ENCODE data around the gene ATF7. TPM values are rescaled to one million over a fixed set of nuclear protein-coding genes. Genes with fewer than 3 reads are reported as not detected.
A peak's percentile ranks its signal among the peaks of the same experiment; 100 is the strongest.
"Not testable (repeated sequence)": the region's sequence is repeated elsewhere in the genome, so short reads cannot be mapped to it uniquely, and the experiment has no call there.

Gene ATF7
- total RNA-seq, 2 donors from 2014 or later: 22.7 to 25.3 TPM

DNA sequence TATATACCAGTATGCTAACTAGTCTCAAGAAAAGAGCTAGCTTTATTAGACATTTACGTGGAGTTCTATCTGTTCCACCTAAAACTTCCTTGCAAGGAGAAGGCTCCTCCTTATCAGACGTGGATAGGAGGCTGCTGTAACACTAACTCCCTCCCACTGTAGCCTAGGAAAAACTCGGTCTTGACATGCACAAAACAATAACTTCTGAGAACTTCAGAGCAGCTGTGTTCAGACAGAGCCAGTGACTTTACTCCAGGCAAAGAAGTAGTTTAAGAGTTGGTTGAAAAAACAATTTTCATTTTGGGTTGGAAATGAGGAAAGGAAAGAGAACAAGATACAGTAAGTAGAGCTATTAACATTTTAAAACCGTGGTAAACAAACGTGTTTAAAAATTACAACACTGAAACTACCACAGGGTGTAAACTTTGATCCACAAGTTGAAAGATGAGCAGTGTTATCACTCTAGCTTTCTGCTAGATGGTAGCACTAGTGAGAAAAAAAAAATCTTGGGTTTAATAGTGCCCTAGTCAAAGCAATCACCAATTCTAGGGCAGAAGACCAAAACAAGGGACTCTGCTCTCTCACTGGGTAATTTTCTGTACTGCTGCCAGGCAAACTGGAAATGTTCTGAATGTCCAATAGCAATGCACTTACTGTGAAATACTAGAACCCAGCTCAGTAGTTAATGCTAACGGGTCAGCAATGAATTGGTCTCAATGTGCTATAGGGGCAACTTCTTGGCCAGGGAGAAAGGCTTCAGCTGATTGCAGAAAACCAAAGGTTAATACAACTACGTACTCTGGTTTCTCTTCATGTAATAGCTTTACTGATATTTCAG lies 2.4 kb downstream of the ATF7 start:
- Mint-ChIP-seq H3K36me3 (ENCODE audit: low read depth) (peaks cover 4% of the 10 kb centered on the region), H3K27ac (peak overlapping the region; percentile 81), H3K4me1 (peaks cover 40% of the 10 kb centered on the region), H3K27me3 (no peaks in the 10 kb centered on the region), H3K4me3 (peak overlapping the region; percentile 97)
- H3K9me3 ChIP-seq (ENCODE audit: control insufficient read depth, low read length, poor library complexity, severe bottlenecking): no peaks in the 10 kb centered on the region
- DNase-seq (no peak), ATAC-seq (no peak)

DNA sequence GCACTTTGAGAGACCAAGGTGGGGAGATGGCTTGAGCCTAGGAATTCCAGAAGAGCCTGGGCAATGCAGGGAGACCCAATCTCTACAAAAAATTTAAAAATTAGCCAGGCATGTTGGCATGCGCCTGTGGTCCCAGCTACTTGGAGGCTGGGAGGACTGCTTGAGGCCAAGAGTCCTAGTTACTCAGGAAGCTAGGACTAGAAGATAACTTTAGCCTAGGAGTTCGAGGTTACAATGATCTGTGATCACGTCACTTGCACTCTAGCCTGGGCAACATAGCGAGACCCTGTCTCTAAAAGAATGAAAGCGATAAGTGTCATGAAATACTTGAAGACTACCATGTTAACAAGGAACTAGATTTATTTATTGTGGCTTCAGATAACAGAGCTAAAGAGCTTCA lies 3.5 kb downstream of the ATF7 start:
- DNase-seq: no peak
- H3K9me3 ChIP-seq (ENCODE audit: control insufficient read depth, low read length, poor library complexity, severe bottlenecking): no peaks in the 10 kb centered on the region
- H3K4me3 Mint-ChIP-seq: no peak overlapping the region
- H3K27ac Mint-ChIP-seq: peak overlapping the region; percentile 81
- no peaks in the 10 kb centered on the region for H3K27me3 Mint-ChIP-seq
- no peak for ATAC-seq
- peaks cover 49% of the 10 kb centered on the region for H3K4me1 Mint-ChIP-seq
- peaks cover 4% of the 10 kb centered on the region for H3K36me3 Mint-ChIP-seq (ENCODE audit: low read depth)

DNA sequence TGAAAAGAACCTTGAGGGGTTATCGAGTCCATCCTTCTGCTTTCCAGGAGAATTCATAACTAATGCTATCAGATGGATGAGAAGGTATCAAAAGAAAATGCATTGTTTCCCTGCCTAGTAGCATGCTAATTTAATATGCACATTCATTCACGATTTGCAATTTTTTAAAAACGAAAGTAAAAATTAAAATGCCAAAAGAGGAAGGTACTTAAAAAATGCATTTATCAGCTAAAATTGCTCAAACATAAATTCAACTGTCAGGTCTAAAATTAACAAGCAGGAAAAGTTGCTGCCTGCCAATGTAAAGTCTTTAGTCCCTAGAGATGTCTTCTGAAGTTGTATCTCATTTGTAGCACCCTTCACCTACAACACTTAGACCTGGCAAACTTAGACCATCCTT lies 7.9 kb downstream of the ATF7 start:
- no peaks in the 10 kb centered on the region for H3K36me3 Mint-ChIP-seq (ENCODE audit: low read depth)
- no peaks in the 10 kb centered on the region for H3K9me3 ChIP-seq (ENCODE audit: control insufficient read depth, low read length, poor library complexity, severe bottlenecking)
- H3K27me3 Mint-ChIP-seq: no peaks in the 10 kb centered on the region
- DNase-seq: no peak
- peak overlapping the region; percentile 81 for H3K4me3 Mint-ChIP-seq
- peaks cover 20% of the 10 kb centered on the region for H3K4me1 Mint-ChIP-seq
- H3K27ac Mint-ChIP-seq: peak overlapping the region; percentile 91
- ATAC-seq: no peak

DNA sequence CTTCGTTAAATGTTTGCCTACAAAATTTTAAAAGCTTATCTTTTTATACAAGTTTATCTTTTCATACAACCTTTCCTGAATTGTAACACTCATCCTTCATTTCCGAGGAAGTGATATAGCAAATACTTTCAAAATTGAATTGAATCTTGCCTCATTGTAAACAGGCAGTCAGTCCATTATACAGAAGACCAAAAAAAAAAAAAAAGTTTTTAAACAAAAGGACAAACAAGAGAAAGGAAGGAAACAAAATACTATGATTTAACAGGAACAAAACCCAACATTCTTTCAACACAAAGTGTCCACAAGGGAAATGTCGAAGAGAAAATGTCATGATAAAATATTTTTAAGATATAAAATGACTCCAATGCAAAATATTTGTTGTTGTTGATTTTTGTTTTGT lies 8.5 kb downstream of the ATF7 start:
- H3K27ac Mint-ChIP-seq: peak overlapping the region; percentile 91
- DNase-seq: no peak
- H3K4me1 Mint-ChIP-seq: peaks cover 20% of the 10 kb centered on the region
- H3K27me3 Mint-ChIP-seq: no peaks in the 10 kb centered on the region
- no peak for ATAC-seq
- no peaks in the 10 kb centered on the region for H3K36me3 Mint-ChIP-seq (ENCODE audit: low read depth)
- peak overlapping the region; percentile 81 for H3K4me3 Mint-ChIP-seq
- no peaks in the 10 kb centered on the region for H3K9me3 ChIP-seq (ENCODE audit: control insufficient read depth, low read length, poor library complexity, severe bottlenecking)

DNA sequence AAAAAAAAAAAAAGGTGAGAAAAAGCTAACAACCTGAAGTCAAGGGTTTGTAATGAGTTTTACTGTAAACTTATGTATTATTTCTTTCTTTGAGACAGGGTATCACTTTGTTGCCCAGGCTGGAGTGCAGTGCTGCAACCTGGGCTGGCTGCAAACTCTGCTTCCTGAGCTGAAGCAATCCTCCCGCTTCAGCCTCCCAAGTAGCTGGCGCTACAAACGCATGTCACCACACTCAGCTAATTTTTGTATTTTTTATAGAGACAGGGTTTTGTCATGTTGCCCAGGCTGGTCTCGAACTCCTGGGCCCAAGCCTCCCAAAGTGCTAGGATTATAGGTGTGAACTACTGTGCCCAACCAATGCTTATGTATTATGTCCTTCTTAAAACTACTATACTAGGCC lies 9.2 kb downstream of the ATF7 start:
- DNase-seq (no peak), ATAC-seq (no peak)
- no peak overlapping the region for H3K27ac Mint-ChIP-seq
- H3K4me1 Mint-ChIP-seq: peaks cover 20% of the 10 kb centered on the region
- H3K9me3 ChIP-seq (ENCODE audit: control insufficient read depth, low read length, poor library complexity, severe bottlenecking): no peaks in the 10 kb centered on the region
- no peak overlapping the region for H3K4me3 Mint-ChIP-seq
- H3K36me3 Mint-ChIP-seq (ENCODE audit: low read depth): no peaks in the 10 kb centered on the region
- no peaks in the 10 kb centered on the region for H3K27me3 Mint-ChIP-seq

DNA sequence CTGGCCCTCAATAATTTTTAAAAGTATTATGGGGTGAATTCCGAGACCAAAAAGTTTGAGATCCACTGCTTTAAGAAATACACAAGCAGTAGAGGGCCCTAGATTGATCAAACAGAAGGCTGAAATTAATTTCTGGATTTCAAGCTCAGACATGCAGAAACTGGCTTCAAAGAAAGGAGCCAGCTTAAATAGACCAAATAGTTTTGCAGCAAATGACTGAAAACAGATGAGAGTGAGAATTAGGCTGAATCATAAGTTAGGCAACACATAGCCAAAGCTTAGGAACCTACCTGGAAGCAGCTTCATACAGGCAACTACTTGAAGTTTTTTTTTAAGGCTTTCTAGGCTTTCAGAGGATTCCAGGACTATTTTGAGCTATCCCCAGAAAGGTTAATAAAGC lies 12.4 kb downstream of the ATF7 start:
- Mint-ChIP-seq H3K4me3 (no peak overlapping the region), H3K4me1 (peaks cover 13% of the 10 kb centered on the region), H3K27ac (no peak overlapping the region), H3K27me3 (no peaks in the 10 kb centered on the region), H3K36me3 (ENCODE audit: low read depth) (no peaks in the 10 kb centered on the region)
- H3K9me3 ChIP-seq (ENCODE audit: control insufficient read depth, low read length, poor library complexity, severe bottlenecking): no peaks in the 10 kb centered on the region
- ATAC-seq: no peak
- DNase-seq: no peak

DNA sequence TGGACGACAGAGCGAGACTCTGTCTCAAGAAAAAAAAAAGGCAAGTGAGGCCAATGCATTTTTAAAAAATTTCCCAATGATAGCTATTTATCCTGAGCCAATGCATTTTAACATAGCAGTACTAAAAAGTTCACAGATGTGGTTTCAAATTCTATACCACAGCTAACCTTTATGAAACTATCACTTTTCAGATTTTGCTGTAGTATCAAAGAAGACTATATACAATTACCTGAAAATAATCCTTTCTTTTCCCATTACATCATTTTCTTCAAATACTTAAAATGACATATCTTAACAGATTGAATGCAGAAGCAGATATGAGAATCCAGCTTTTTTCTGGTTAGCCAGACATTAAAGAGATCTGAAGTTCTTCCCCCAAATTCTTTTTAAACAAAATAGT lies 13.2 kb downstream of the ATF7 start:
- no peaks in the 10 kb centered on the region for H3K9me3 ChIP-seq (ENCODE audit: control insufficient read depth, low read length, poor library complexity, severe bottlenecking)
- ATAC-seq: no peak
- no peak overlapping the region for H3K4me3 Mint-ChIP-seq
- no peak for DNase-seq
- no peaks in the 10 kb centered on the region for H3K27me3 Mint-ChIP-seq
- no peaks in the 10 kb centered on the region for H3K36me3 Mint-ChIP-seq (ENCODE audit: low read depth)
- H3K4me1 Mint-ChIP-seq: peaks cover 6% of the 10 kb centered on the region
- H3K27ac Mint-ChIP-seq: no peak overlapping the region

DNA sequence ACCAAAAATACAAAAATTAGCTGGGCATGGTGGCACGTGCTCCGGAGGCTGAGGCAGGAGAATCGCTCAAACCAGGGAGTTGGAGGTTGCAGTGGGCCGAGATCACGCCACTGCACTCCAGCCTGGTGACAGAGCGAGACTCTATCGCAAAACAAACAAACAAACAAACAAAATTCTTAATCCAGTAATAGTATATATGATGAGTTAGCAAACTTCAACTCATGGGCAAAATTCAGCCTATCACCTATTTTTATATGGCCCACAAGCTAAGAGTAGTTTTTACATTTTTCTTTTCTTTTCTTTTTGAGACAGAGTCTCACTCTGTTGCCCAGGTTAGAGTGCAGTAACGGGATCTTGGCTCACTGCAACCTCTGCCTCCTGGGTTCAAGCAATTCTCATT lies 14.9 kb downstream of the ATF7 start:
- H3K9me3 ChIP-seq (ENCODE audit: control insufficient read depth, low read length, poor library complexity, severe bottlenecking): no peaks in the 10 kb centered on the region
- no peak overlapping the region for H3K27ac Mint-ChIP-seq
- H3K36me3 Mint-ChIP-seq (ENCODE audit: low read depth): no peaks in the 10 kb centered on the region
- ATAC-seq (no peak), DNase-seq (no peak)
- H3K4me1 Mint-ChIP-seq: peaks cover 2% of the 10 kb centered on the region
- H3K27me3 Mint-ChIP-seq: no peaks in the 10 kb centered on the region
- H3K4me3 Mint-ChIP-seq: no peak overlapping the region

DNA sequence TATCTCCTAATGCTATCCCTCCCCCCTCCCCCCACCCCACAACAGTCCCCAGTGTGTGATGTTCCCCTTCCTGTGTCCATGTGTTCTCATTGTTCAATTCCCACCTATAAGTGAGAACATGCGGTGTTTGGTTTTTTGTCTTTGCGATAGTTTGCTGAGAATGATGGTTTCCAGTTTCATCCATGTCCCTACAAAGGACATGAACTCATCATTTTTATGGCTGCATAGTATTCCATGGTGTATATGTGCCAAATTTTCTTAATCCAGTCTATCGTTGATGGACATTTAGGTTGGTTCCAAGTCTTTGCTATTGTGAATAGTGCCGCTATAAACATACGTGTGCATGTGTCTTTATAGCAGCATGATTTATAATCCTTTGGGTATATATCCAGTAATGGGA lies 19.5 kb downstream of the ATF7 start:
- H3K36me3 Mint-ChIP-seq (ENCODE audit: low read depth); H3K9me3 ChIP-seq (ENCODE audit: control insufficient read depth, low read length, poor library complexity, severe bottlenecking); DNase-seq; ATAC-seq; H3K27ac Mint-ChIP-seq; H3K27me3 Mint-ChIP-seq; H3K4me3 Mint-ChIP-seq: not testable (repeated sequence)
- peaks cover 13% of the 10 kb centered on the region for H3K4me1 Mint-ChIP-seq

DNA sequence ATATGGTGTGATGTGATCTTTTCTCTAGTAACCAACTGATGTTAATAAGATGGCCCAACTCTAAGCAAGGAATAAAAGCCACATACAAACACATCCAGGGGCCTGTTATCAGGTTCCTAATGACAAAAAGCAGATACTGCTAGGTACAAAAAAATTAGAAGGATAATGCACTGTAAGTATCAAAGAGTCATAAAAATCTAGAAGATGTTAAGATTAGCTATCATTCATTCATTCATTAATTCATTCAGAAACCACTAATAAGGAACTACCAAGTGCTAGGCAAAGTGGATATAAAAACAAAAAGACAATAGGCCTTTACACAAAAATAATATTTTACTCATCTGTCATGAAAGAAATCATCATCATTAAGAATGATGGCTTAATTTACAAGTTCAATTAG lies 21.6 kb downstream of the ATF7 start:
- Mint-ChIP-seq H3K4me1 (peaks cover 17% of the 10 kb centered on the region), H3K36me3 (ENCODE audit: low read depth) (no peaks in the 10 kb centered on the region), H3K4me3 (no peak overlapping the region), H3K27me3 (no peaks in the 10 kb centered on the region), H3K27ac (no peak overlapping the region)
- H3K9me3 ChIP-seq (ENCODE audit: control insufficient read depth, low read length, poor library complexity, severe bottlenecking): no peaks in the 10 kb centered on the region
- ATAC-seq: no peak
- DNase-seq: no peak

DNA sequence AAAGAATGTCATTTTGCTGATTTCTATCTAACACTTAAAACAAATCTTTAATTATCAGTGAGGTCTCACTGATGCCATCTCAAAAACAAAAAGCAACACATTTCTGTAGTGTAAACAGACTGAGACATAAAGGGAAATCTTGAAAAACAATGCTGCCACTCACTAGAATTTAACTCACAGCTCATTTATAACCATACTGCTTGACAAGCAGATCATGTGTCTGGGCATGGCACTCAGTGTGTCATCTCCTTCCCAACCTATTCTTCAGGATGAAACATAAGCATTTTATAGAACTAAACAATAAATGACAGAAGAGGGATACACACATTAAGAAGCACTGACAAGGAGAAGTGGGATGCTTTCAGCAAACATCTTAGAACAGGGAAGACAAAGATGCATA lies 22.4 kb downstream of the ATF7 start:
- no peaks in the 10 kb centered on the region for H3K36me3 Mint-ChIP-seq (ENCODE audit: low read depth)
- peaks cover 18% of the 10 kb centered on the region for H3K4me1 Mint-ChIP-seq
- H3K9me3 ChIP-seq (ENCODE audit: control insufficient read depth, low read length, poor library complexity, severe bottlenecking): no peaks in the 10 kb centered on the region
- peak overlapping the region; percentile 43 for H3K27ac Mint-ChIP-seq
- no peak overlapping the region for H3K4me3 Mint-ChIP-seq
- no peaks in the 10 kb centered on the region for H3K27me3 Mint-ChIP-seq
- ATAC-seq: no peak
- DNase-seq: no peak

DNA sequence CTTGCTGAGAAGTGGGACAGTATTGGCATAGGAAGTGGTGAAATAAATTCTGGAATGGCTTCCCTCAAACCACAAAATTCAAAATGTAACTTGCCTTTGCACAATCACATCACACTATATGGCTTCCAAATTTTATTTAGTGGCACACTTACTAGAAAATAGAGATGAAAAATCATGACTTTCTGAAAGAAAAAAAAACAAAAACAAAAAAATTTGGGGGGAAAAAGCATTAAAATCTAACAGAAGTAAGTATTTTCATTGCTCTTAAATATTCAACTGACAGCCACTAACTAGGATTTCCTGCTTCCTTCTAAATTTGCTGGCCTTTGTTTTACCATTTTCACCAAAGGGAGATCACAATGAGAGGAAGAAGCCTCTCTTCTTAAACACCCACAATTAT lies 23.0 kb downstream of the ATF7 start:
- DNase-seq: no peak
- Mint-ChIP-seq H3K4me3 (no peak overlapping the region), H3K27me3 (no peaks in the 10 kb centered on the region), H3K4me1 (peaks cover 19% of the 10 kb centered on the region), H3K27ac (no peak overlapping the region), H3K36me3 (ENCODE audit: low read depth) (no peaks in the 10 kb centered on the region)
- no peaks in the 10 kb centered on the region for H3K9me3 ChIP-seq (ENCODE audit: control insufficient read depth, low read length, poor library complexity, severe bottlenecking)
- no peak for ATAC-seq

DNA sequence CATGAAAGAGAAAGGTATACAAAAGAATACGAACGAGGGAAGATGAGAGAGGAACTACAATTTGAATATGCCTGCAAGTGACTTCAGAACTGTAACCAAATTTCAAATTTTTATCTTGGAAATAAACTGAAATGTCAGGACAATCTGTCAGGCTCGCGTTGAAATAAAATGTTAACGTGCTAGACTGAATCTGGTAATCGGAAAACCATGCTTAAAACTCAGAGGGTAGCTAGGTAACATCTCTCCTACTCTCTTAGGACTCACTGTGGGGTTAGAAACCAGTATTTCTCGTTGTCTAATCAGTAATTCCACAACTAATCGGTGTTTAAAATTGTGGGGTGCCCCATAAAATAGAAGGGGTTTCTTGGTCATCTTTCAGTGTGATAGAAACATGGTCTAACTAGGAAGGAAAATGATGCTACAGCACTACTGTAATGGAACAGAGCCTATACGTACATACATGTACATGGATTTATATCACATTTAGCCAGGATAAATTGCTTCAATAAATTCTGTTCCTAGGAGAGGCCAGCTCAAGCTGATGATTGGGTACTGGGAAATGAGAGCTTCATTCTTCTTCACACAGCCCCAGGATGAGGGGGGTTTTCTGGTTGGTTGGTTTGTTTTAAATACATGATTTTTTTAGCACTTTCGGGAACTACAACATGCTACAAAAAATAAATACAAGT lies 23.9 kb downstream of the ATF7 start:
- H3K36me3 Mint-ChIP-seq (ENCODE audit: low read depth): no peaks in the 10 kb centered on the region
- ATAC-seq: no peak
- H3K9me3 ChIP-seq (ENCODE audit: control insufficient read depth, low read length, poor library complexity, severe bottlenecking): no peaks in the 10 kb centered on the region

More for the DNA sequence above, 23.9 kb downstream of the ATF7 start:
- H3K27me3 Mint-ChIP-seq: no peaks in the 10 kb centered on the region
- H3K4me3 Mint-ChIP-seq: no peak overlapping the region
- no peak for DNase-seq
- no peak overlapping the region for H3K27ac Mint-ChIP-seq
- H3K4me1 Mint-ChIP-seq: peaks cover 20% of the 10 kb centered on the region
